GM13977 (cell line): Measurements from ENCODE around the gene LRRC61.
"Not testable (repeated sequence)": the region's sequence is repeated elsewhere in the genome, so short reads cannot be mapped to it uniquely, and the experiment has no call there.

Experiments
- DNase-seq: peaks from one replicate; pipeline ENCODE4 v3.0.0; 2012; ENCODE audit warnings: low spot score
- in situ Hi-C: fragments of 300-500 bp; cut with MboI; formaldehyde crosslinking; loops from one replicate; pipeline ENCODE4 v1.12.0; 2022; ENCODE audit warnings: low sequenced_read_pairs, low pct_unique_long_range_greater_than_20kb, mixed read lengths, inconsistent platforms; ENCODE audit not compliant: unreplicated experiment
- TF ChIP-seq, protein P1 (sequence below): IDR thresholded peaks from 2 replicates; pipeline ENCODE4 v1.5.1; 2012; ENCODE audit warnings: mild to moderate bottlenecking, control low read depth; ENCODE audit not compliant: insufficient read depth; ENCODE audit errors: extremely low read depth, missing control alignments

LRRC61 gene

DNA sequence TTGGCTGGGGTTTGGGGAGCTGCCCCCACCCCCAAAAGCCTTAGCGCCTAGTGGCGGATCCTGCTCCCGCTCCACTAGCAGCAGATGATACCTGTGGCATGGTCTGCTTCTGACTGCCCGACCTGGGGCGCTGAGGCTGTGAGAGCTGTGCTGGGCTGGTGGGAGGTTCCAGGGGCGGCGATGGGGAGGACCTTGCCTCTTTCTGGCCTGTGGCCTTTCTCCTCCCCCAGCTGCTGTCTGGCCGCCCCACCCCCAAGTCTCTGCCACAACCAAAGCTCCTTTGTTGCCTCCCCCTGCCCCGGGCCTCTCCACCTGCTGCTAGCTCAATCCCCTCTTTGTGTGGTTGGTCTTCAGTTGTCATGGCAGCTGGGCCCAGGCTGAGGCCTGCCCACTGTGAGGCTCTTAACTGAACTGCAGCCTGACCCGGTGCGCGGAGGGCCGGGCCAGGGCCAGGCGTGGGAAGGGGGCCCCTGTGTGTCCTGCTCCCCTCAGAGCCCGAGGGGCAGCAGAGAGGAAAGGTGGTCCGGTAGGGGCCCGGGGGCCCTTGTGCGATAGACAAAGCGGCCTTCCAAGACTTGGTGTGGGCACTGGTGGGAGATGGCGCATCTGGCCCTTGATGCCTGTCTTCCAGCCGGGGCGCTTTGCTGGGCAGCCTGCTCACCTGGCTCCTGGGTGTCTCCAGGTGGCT lies 60.7 kb downstream of the LRRC61 start:
- DNase-seq = no peak
- TF ChIP-seq, protein P1, sequence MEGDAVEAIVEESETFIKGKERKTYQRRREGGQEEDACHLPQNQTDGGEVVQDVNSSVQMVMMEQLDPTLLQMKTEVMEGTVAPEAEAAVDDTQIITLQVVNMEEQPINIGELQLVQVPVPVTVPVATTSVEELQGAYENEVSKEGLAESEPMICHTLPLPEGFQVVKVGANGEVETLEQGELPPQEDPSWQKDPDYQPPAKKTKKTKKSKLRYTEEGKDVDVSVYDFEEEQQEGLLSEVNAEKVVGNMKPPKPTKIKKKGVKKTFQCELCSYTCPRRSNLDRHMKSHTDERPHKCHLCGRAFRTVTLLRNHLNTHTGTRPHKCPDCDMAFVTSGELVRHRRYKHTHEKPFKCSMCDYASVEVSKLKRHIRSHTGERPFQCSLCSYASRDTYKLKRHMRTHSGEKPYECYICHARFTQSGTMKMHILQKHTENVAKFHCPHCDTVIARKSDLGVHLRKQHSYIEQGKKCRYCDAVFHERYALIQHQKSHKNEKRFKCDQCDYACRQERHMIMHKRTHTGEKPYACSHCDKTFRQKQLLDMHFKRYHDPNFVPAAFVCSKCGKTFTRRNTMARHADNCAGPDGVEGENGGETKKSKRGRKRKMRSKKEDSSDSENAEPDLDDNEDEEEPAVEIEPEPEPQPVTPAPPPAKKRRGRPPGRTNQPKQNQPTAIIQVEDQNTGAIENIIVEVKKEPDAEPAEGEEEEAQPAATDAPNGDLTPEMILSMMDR = no peak
- in situ Hi-C loops = no loop called here

DNA sequence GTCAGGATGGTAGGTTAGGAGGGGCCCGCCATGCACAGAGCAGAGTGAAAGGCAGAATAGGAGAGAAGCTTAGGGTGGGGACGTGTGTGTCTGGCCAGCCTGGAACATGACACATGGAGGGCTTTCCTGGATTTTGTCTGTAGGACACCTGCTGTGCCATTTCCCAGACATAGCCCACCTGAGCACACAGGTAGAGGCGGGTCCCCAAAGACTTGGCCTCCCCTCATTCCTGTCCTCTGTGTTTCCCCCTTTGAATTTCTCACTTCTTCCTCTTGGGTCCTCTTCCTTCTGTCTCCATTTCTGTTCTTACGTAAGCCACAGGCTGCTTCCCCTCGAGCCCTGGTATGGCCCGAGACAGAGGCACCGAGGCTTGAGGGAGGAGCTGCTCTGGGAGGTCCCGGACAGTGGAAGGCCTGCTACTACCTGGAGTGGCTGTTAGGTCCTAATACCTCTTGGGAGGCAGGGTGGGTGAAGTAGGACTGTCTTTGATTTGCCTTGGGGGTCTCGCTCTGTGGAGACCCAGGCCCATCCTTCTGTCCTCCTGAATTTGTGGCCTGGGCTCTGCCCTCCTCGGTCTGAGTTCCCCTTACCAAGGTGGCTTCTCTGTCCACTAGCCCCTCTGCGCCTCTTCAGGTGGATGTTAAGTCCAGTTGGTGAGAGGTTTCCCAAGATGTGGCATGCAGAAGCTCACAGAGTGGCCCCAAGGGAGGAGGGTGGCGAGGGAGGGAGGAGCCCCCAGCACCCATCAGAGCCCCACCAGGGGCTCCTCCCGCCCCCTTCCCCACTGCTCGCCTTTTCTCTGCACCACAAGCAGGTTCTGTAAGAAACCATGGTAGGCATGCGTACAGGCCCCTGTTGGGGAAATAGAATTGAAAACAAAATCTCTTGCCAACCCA lies 61.5 kb downstream of the LRRC61 start:
- DNase-seq = no peak
- in situ Hi-C loops = no loop called here
- TF ChIP-seq, protein P1 = no peak

DNA sequence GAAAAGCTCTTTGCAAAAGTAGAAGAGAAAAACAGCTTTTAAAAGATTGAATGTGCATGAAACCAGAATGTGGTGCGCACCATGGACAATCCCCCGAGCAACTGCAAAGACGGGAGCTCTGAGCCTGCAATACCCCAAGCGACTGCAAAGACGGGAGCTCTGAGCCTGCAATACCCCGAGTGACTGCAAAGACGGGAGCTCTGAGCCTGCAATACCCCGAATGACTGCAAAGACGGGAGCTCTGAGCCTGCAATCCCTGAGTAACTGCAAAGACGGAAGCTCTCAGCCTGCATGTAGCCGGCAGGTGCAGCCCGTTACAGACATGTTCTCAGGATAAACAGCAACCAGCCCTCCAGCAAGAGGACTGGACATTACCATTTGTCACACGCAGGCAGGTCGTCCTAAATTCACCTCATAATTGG lies 62.2 kb downstream of the LRRC61 start:
- TF ChIP-seq, protein P1 = no peak
- DNase-seq = no peak
- in situ Hi-C loops = no loop called here

DNA sequence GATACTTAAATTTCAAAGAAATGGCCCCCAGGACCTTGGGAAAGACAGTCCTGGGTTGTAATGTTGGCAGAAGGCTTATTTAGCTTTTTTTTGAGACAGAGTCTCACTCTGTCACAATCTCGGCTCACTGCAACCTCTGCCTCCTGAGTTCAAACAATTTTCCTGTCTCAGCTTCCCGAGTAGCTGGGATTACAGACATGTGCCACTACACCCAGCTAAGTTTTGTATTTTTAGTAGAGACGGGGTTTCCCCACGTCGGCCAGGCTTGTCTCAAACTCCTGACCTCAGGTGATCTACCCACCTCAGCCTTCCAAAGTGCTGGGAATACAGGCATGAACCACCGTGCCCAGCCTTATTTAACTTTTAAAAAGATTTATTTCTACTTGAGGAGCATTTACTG lies 62.7 kb downstream of the LRRC61 start:
- DNase-seq, in situ Hi-C loops: not testable (repeated sequence)
